DOHH2 (cell line): ENCODE data around the gene ZFPL1.
A peak's percentile ranks its signal among the peaks of the same experiment; 100 is the strongest.

Experiments
- H3F3A ChIP-seq: fragments of 200-600 bp; sonication (generic), shearing (Covaris generic); 2 replicates; pipeline ENCODE4 v1.6.0; 2016; ENCODE audit warnings: antibody characterized with exemption, mild to moderate bottlenecking; ENCODE audit not compliant: control insufficient read depth, insufficient read depth
- H3K27ac ChIP-seq: fragments of 200-600 bp; sonication (generic); 2 replicates; pipeline ENCODE4 v1.5.1; 2014; ENCODE audit warnings: low read depth, mild to moderate bottlenecking, low read length, moderate library complexity
- H3K27me3 ChIP-seq: fragments of 200-600 bp; sonication (generic); 2 replicates; pipeline ENCODE4 v1.6.1; 2014; ENCODE audit warnings: mild to moderate bottlenecking, low read length, mixed read lengths; ENCODE audit not compliant: control insufficient read depth
- H3K36me3 ChIP-seq: fragments of 200-600 bp; sonication (generic); 2 replicates; pipeline ENCODE4 v1.6.1; 2014; ENCODE audit warnings: mild to moderate bottlenecking, low read length, moderate library complexity, mixed read lengths; ENCODE audit not compliant: control insufficient read depth
- H3K4me1 ChIP-seq: fragments of 200-600 bp; sonication (generic); 2 replicates; pipeline ENCODE4 v1.6.1; 2014; ENCODE audit warnings: mild to moderate bottlenecking, low read length, mixed read lengths; ENCODE audit not compliant: control insufficient read depth
- H3K4me2 ChIP-seq: fragments of 200-600 bp; sonication (generic); 2 replicates; pipeline ENCODE4 v1.6.0; 2014; ENCODE audit warnings: mild to moderate bottlenecking, low read length, moderate library complexity
- H3K4me3 ChIP-seq: fragments of 200-600 bp; sonication (generic); 2 replicates; pipeline ENCODE4 v1.5.1; 2014; ENCODE audit warnings: mild to moderate bottlenecking, low read length, mixed read lengths
- H3K79me2 ChIP-seq: fragments of 200-600 bp; sonication (generic); 2 replicates; pipeline ENCODE4 v1.6.1; 2014; ENCODE audit warnings: mild to moderate bottlenecking, low read length, mixed read lengths; ENCODE audit not compliant: control insufficient read depth
- H3K9me2 ChIP-seq: fragments of 200-600 bp; sonication (generic); replicated peaks from 2 replicates; pipeline ENCODE4 v1.6.1; 2014; ENCODE audit warnings: mild to moderate bottlenecking, low read length, mixed read lengths; ENCODE audit not compliant: control insufficient read depth
- H3K9me3 ChIP-seq: fragments of 200-600 bp; sonication (generic); 2 replicates; pipeline ENCODE4 v1.6.1; 2014; ENCODE audit warnings: antibody characterized with exemption, low read length, mixed read lengths; ENCODE audit not compliant: control insufficient read depth, insufficient read depth
- H4K20me1 ChIP-seq: fragments of 200-600 bp; sonication (generic); 2 replicates; pipeline ENCODE4 v1.6.0; 2014; ENCODE audit warnings: low read depth, mild to moderate bottlenecking, antibody characterized with exemption, low read length, moderate library complexity; ENCODE audit not compliant: control insufficient read depth, insufficient read depth
- EZH2phosphoT487 ChIP-seq: fragments of 200-600 bp; sonication (generic); IDR thresholded peaks from 2 replicates; pipeline ENCODE4 v1.6.1; 2017; ENCODE audit warnings: borderline replicate concordance, mild to moderate bottlenecking, antibody characterized with exemption, low read length, moderate library complexity, mixed read lengths
- TF ChIP-seq, protein P1 (sequence below): fragments of 200-600 bp; sonication (generic); IDR thresholded peaks from one replicate; pipeline ENCODE4 v1.5.1; 2014; ENCODE audit warnings: antibody characterized with exemption, mild to moderate bottlenecking, low read depth, low read length; ENCODE audit not compliant: poor library complexity, severe bottlenecking

Gene ZFPL1

GRCh38 chr11:65089621-65090020 is 5.6 kb downstream of the ZFPL1 start:
- H3K4me2 ChIP-seq, result no peak overlapping the region
- H3K36me3 ChIP-seq, result peaks cover 26% of the 10 kb centered on the region
- no peaks in the 10 kb centered on the region for H3K9me2 ChIP-seq
- H3K79me2 ChIP-seq, result peaks cover 10% of the 10 kb centered on the region
- TF ChIP-seq EZH2phosphoT487, result no peak
- TF ChIP-seq, protein P1, sequence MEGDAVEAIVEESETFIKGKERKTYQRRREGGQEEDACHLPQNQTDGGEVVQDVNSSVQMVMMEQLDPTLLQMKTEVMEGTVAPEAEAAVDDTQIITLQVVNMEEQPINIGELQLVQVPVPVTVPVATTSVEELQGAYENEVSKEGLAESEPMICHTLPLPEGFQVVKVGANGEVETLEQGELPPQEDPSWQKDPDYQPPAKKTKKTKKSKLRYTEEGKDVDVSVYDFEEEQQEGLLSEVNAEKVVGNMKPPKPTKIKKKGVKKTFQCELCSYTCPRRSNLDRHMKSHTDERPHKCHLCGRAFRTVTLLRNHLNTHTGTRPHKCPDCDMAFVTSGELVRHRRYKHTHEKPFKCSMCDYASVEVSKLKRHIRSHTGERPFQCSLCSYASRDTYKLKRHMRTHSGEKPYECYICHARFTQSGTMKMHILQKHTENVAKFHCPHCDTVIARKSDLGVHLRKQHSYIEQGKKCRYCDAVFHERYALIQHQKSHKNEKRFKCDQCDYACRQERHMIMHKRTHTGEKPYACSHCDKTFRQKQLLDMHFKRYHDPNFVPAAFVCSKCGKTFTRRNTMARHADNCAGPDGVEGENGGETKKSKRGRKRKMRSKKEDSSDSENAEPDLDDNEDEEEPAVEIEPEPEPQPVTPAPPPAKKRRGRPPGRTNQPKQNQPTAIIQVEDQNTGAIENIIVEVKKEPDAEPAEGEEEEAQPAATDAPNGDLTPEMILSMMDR, result no peak
- peaks cover 12% of the 10 kb centered on the region; the same call in 1 of the 2 replicates for H3F3A ChIP-seq
- H3K27me3 ChIP-seq, result no peaks in the 10 kb centered on the region
- no peak overlapping the region for H3K4me3 ChIP-seq
- peaks cover 13% of the 10 kb centered on the region for H3K4me1 ChIP-seq
- no peak overlapping the region for H3K27ac ChIP-seq
- no peaks in the 10 kb centered on the region for H4K20me1 ChIP-seq
- no peaks in the 10 kb centered on the region for H3K9me3 ChIP-seq

DNA sequence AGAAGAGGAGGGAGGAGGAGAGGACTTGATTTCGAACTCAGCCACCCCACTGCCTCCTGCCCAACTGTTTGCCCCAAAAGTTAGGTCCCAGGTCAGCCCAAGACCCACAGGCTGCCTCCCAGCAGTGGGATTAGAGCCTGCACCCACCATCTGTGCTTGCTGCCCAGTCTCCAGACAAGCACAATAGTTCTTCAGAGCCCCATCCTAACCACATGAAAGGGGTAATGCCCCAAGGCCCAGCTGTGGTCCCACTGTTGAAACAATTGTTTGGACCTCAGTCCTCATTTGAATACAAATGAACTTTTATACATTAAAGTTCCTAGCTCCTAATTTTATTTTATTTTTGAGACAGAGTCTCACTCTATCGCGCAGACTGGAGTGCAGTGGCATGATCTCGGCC is 6.6 kb downstream of the ZFPL1 start:
- Histone ChIP-seq H3K4me2 (no peak overlapping the region), H3F3A (peaks cover 13% of the 10 kb centered on the region; the same call in 1 of the 2 replicates), H3K27me3 (no peaks in the 10 kb centered on the region)

GRCh38 chr11:65095427-65095826 is 11.4 kb downstream of the ZFPL1 start:
- H3K27me3 ChIP-seq, result no peaks in the 10 kb centered on the region
- no peaks in the 10 kb centered on the region for H3K9me3 ChIP-seq
- H3K27ac ChIP-seq, result no peak overlapping the region
- peaks cover 17% of the 10 kb centered on the region for H3K4me1 ChIP-seq
- H3K4me3 ChIP-seq, result peak overlapping the region; percentile 79
- peak overlapping the region; percentile 69 for H3K4me2 ChIP-seq
- peaks cover 25% of the 10 kb centered on the region for H3K36me3 ChIP-seq
- no peaks in the 10 kb centered on the region for H3K9me2 ChIP-seq
- H3F3A ChIP-seq, result peaks cover 13% of the 10 kb centered on the region; the same call in 1 of the 2 replicates
- H3K79me2 ChIP-seq, result peaks cover 31% of the 10 kb centered on the region
- peaks cover 2% of the 10 kb centered on the region; the same call in 1 of the 2 replicates for H4K20me1 ChIP-seq
- no peak for TF ChIP-seq EZH2phosphoT487
- TF ChIP-seq, protein P1, result no peak

More for the DNA sequence above, 6.6 kb downstream of the ZFPL1 start:
- H3K4me1 ChIP-seq, result peaks cover 9% of the 10 kb centered on the region
- H3K9me2 ChIP-seq, result no peaks in the 10 kb centered on the region
- TF ChIP-seq, protein P1, result no peak
- no peak for TF ChIP-seq EZH2phosphoT487
- H4K20me1 ChIP-seq, result no peaks in the 10 kb centered on the region
- H3K9me3 ChIP-seq, result no peaks in the 10 kb centered on the region
- peaks cover 21% of the 10 kb centered on the region for H3K36me3 ChIP-seq
- H3K79me2 ChIP-seq, result no peaks in the 10 kb centered on the region
- no peak overlapping the region for H3K4me3 ChIP-seq
- H3K27ac ChIP-seq, result no peak overlapping the region
